HG02870 (cell line): ENCODE data around the gene KANSL1.

ENCODE experiments used
- ATAC-seq: cut with Tn5 transposase; IDR thresholded peaks from one replicate; pipeline ENCODE4 v1.9.1; 2021; ENCODE audit warnings: mild to moderate bottlenecking, moderate library complexity; ENCODE audit not compliant: unreplicated experiment

Gene KANSL1

DNA sequence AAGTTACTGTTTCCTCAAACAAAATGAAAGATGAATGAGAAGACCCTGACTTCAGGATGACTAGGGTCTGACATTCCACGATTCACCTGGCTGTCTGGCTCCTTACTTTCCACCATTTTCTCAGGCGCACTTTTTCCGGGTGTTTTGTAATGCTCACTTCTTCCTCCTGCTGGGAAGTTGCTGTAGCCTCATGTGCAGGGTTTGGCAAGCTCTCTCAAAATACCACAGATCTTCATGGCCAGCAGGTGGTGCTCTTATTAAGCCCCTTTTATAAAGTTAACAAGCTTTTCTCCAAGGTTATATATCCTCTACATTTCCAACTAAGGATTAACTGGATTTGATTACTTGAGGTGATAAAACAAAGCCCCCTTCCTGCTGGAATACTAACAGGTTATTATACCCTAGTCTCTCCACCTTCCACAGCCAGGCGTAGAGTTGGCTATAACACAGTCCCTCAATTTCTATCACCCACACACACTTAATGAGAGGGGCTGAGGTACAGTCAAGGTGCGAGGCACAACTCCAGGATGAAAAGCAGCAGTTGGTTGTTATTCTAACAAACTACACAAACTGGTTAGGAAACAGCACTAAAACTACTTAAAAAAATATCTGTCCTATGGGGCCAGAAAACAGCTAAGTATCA lies 148.8 kb downstream of the KANSL1 start:
- ATAC-seq: no peak

DNA sequence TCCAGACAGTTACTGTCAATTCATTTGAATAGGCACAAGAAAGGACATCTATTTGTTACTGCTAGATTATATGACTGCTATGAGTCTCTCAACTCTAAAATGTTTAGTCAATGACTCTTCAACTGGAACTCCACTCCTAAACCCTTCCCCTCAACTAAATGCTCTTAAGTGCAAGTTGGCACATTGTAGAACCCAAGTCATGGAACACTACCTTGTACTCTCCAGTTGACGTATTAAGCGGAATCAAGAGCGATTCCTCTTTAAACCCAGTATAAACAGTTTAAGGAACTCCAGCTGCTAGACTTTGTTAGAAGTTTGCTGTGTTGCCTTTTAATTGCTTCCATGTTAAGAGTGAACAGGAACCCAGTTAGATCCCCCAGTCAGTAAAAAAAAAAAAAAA lies 149.6 kb downstream of the KANSL1 start:
- ATAC-seq: no peak

DNA sequence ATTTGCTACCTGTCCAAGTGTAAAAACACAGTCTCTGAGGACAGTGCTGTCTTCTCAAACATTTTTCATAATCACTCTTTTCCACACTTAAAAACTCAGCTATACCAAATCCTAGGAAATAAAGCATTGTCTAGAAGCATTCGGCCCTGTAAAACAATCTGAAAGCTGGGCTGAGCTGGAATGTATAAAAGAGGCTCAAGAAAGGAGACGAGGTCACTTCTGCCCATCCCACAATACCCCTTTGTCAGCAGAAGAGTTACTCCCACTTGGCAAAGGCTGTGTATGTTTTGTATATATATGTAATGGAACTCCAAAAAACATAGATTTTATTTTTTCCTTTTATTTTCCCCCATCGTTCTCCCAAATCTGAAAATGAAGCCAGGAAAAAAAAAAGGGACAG lies 150.3 kb downstream of the KANSL1 start:
- no peak for ATAC-seq

DNA sequence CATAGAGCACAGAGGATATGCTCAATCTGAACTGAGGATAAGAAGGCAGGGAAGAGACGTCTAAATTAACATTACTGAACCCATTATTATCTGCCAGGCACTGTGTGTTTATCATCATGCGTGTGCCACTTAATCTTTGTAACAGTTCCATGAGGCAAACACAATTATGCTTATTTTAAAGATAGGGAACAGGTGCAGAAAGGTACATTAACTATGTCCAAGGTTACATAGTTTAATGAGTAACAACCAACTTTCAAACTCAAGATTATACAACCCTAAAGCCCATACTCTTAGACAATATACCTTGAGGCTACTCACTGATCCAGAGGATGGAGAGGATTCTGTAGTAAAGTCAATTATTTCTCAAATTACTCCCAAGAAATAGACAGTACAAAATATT lies 151.0 kb downstream of the KANSL1 start:
- no peak for ATAC-seq

DNA sequence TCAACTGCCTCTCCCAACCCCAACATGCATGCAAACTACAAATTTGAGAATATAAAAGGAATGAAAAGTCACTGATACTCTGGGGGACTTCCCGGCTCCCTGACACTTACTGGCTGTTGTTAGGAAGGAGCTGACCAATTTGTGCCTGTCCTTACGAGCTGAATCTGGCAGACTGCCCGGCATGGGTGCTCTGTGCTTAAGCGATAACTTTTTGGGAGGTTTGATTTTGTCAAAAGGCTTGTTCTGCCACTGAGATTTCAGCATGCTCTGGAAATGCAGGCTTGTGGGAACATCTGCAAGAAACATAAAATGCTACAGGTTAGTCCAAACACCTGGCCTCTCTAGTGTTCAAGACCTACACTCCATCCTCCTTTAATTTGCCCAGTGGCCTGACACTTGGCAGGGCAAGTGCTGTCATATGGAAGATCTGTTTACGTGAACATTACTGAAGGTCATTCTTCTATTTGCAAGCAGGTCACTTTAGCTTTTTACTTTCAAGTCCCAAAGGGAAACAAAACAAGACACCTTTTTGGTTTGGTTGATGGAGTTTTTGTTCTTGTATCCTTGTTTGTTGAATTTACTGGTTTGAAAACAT lies 153.5 kb downstream of the KANSL1 start:
- ATAC-seq: no peak

DNA sequence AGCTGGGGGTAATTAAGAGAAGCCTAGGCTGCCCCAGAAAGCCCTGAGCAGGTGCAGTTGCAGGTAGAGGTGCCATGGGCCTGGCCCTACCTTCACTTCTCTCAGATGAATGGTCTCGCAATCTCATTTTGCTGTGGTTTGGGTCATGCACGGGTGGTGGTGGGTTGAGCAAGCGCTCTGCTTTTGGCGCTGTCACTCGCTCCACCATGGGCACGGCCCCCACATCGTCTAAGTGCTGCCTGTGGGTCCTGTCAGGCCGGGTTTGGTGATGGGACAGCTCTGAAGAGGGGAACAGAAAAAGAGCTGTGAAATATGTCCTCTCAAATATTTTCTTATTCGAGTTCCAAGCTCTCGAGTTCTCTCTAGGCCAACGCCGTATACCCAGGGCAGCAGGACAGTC lies 154.3 kb downstream of the KANSL1 start:
- no peak for ATAC-seq

DNA sequence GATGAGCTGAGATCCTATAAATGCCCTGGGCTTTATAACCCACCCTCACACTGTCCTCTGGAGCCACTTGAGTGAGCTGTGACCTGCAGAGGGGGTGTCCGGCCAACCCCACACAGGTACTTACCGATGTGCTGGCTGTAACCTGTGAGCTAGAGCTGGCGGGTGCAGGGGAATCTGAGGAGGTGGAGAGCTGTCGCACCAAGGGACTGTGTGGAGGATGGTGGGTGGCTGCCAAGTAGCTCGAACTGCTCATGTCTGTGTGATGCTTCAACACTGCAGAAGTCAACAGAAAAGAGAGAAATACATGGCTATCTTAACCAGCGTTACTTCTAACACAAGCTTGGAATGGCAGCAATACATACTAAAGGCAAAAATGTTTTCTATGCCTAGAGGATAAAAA lies 154.8 kb downstream of the KANSL1 start:
- ATAC-seq: no peak

DNA sequence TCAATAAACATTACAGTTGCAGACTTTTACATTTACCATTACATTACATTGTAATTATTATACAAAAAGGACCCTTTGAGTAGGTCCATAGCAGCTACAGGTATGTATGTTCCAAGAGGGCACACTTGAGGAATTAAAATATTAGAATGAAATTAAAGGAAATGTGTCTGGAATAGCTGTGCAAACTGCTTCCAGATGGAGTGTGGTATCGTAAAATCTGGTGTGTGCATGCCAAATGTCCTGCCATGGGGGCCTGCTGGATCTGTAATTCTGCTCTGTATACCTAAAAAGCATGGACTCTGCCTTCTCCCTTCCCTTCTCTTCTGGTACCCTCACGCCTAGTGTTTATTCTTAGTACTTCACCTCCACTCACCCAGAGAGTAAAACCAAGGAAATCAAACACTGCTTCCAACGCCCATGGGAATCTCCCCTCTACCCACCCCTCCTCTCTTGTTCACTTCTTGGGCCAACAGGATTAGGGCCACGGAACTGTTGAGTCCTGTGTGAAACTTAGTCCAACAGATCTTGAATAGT lies 155.4 kb downstream of the KANSL1 start:
- ATAC-seq: no peak

DNA sequence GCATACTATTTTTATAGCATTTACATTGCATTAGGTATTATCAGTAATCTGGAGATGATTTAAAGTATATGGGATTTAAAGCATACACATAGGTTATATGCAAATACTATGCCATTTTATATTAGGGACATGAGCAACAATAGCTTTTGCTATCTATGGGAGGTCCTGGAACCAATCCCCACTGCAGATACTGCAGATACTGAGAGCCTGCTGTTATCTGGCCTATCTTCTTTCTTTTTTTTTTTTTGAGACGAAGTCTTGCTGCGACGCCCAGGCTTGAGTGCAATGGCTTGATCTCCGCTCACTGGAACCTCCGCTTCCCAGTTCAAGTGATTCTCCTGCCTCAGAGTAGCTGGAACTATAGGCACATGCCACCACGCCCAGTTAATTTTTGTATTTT lies 156.7 kb downstream of the KANSL1 start:
- ATAC-seq: no peak

DNA sequence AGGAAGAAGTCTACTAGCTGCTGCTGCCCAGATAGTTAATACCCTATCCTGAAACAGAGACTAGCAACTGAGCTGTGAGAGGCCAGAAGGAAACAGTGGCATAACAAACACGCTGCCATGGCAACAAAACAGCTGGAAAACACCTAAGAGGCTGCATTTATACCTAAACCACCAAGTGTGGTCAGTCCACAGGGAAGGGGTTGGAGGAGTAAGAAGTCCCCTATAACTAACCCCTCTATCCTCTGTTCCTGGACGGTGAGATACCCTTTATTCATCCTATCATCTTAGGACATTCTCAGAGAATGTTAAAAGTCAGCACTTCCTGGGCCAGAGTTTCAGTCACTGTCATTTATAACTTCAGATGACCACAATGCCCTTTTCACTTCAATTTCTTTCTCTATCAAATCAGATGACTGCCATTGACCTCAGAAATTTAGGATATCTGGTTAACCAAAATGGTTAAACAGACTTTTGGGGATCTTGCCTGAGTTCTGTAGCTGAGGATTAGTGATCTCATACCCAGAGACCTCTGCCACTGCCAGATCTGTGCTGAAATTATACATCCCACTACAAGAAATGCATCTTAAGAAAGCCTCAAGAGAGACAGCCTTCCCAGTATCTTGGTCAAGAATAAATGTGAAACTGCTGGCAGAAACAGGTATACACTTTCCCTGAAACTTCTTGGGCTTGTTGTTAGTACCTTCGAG lies 158.0 kb downstream of the KANSL1 start:
- no peak for ATAC-seq

DNA sequence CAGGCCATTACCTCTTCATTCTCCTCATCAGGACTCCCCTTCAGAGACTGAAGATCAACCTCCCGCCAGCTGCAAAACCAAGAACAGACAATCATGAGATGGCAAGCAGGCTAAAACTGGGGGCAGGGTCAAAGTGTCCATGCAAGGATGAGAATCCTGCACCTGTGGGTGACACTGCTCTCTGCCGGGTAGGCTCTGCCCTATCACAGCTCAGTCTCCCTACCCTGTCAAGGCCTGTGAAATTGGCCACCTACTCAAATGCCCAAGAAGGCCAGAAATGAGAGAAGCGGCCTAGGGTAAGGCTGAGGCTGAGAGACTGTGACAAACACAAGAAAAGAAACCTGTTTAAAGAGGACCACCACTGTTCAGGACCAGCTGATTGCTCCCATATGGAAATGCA lies 159.8 kb downstream of the KANSL1 start:
- no peak for ATAC-seq

DNA sequence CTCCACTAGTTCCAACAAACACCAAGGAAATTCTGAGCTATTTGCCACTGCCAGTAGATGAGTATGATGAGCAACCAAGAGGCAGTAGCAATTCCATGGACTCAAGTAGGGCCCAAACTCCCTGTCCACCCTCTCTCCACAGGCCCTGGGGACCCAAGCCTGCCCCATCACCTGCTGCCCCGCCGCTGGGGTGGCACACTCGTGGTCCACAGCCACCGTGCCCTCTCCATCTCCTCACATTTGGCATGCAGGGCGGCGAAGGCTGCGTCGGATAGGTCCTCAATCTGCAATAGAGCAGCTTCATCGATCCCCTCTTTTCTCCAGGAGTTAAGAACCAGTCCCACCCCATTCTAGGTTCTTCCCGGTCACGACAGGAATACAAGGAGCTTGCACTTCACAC lies 160.3 kb downstream of the KANSL1 start:
- no peak for ATAC-seq

DNA sequence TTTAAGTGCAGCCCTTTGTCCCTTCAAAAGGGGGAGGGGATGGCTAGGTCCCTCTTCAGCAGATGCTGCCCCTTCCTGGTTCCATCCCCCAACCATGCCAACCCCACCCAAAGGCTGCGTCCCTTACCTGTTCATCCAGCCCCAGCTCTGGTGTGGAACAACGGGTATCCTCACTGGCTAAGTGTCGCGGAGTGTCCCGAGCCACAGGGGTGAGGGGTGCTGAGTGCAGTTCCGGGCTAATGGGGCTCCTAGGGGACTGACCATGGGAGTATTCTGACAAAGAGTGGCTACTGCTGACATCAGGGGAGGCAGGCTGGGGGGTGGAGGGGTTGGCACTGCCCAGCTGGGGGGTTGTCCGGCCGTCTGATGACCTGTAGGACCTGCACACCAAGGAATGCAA lies 161.3 kb downstream of the KANSL1 start:
- ATAC-seq: no peak

DNA sequence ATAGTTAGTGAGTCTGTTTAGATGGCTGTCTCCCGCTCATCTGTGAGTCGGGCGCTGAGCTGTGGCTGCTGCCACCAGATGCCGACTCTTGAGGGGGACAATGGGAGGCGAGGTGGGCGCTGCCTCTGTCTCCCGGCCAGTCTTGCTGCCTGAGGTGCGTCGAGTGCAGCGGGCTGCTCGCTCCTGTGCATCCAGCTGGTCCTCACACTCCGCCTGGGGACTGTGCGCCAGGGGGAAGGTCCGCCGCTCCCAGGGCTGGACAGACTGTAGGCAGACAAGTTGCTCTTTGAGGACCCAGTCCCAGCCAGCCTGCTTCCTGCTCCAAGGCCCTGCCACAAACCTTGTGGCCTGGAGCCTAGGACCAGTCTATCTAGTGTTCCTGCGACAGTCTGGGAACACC lies 161.8 kb downstream of the KANSL1 start:
- ATAC-seq: no peak

DNA sequence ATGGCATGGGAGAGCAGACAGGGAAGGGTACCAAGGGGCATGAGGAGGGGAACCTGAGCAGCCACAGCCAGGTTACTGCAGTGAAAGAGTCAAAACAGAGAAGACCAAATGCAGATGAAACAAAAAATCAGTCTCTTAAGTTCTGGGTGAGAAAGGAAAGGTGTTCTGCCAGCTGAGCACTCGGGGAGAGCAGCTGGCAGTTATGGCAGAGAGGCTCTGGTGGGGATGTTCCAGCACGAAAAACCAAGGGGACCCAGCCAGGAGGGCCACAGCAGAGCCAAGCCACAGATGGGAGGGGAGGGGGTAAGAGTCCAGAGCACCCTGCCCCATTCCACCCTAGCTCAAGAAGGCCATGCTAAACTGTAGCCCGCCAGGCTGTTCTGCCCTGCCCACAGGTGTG lies 162.5 kb downstream of the KANSL1 start:
- no peak for ATAC-seq

DNA sequence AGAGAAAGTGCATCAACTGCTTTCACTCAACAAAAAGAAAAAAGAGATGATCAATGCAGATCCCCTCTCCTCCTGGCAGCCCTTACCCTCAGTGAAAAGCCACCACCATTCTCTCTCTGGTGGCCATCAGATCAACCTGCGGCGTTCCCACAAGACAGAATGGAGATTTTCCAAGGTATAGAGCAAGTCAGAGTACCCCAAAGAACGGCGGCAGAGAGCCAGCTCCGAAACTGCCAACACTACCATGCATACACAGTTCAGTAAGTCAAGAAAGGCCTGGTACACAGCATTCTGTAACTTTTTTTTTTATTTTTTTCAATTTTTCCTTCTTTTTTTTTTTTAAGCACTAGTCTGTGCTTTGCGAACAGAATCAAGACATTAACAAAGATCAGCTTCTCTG lies 163.6 kb downstream of the KANSL1 start:
- ATAC-seq: no peak

DNA sequence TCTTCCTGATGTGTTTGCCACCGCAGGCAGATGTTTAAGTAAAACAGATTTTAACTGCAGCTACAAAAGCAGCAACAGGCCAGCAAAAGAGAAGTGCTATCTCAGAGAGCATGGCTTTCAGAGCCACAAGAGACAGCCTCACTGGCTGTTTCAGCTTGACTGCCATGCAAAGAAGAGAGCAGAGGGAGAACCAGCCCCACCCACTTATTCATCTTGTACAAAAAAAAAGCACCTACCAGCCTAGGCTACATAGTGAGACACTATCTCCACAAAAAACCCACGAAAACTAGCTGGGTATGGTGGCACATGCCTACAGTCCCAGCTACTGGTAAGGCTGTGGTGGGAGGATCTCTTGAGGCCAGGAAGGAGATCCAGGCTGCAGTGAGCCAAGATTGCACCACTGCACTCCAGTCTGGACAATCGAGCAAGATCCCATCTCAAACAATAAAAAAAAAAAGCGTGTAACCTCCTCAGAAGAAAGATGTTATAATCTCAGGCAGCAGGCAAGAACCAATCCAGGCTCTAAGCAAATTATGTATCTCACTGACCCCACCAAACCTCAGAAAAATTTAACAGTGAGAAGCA lies 164.2 kb downstream of the KANSL1 start:
- no peak for ATAC-seq

DNA sequence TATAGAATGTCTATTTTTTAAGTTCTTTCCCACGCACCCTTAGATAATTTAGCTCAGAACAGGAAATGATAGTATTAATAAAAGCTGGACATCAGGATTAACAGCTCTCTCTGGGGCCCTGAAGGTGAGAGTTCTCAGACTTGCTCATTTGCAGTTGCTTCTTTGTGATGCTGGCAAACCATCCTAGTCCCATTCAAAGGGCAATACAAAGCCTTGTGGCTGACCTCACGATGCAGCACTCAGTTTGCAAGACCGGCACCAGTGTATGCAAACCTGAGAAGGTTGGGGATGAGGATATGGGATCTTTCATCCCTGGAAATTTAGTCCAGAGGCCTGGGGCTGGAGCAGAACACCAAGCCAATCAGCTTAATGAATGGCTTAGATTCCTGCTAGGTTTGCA lies 164.9 kb downstream of the KANSL1 start:
- no peak for ATAC-seq

DNA sequence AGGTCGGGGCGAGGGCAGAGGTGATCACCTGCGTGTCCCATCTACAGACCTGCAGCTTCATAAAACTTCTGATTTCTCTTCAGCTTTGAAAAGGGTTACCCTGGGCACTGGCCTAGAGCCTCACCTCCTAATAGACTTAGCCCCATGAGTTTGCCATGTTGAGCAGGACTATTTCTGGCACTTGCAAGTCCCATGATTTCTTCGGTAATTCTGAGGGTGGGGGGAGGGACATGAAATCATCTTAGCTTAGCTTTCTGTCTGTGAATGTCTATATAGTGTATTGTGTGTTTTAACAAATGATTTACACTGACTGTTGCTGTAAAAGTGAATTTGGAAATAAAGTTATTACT lies 165.3 kb downstream of the KANSL1 start:
- no peak for ATAC-seq

DNA sequence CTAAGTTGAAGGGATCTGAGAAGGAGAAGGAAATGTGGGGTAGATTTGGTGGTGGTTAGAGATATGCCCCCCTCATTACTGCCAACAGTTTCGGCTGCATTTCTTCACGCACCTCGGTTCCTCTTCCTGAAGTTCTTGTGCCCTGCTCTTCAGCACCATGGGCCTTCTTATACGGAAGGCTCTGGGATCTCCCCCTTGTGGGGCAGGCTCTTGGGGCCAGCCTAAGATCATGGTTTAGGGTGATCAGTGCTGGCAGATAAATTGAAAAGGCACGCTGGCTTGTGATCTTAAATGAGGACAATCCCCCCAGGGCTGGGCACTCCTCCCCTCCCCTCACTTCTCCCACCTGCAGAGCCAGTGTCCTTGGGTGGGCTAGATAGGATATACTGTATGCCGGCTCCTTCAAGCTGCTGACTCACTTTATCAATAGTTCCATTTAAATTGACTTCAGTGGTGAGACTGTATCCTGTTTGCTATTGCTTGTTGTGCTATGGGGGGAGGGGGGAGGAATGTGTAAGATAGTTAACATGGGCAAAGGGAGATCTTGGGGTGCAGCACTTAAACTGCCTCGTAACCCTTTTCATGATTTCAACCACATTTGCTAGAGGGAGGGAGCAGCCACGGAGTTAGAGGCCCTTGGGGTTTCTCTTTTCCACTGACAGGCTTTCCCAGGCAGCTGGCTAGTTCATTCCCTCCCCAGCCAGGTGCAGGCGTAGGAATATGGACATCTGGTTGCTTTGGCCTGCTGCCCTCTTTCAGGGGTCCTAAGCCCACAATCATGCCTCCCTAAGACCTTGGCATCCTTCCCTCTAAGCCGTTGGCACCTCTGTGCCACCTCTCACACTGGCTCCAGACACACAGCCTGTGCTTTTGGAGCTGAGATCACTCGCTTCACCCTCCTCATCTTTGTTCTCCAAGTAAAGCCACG lies 165.9 kb downstream of the KANSL1 start:
- no peak for ATAC-seq
